ENCODE measurements around the gene ZNF48. TPM values are rescaled to one million over a fixed set of nuclear protein-coding genes. Genes with fewer than 3 reads are reported as not detected.
A peak's percentile ranks its signal among the peaks of the same experiment; 100 is the strongest.

The ZNF48 gene
- total RNA-seq, 1 donor from 2014 or later: 6.2 TPM

DNA sequence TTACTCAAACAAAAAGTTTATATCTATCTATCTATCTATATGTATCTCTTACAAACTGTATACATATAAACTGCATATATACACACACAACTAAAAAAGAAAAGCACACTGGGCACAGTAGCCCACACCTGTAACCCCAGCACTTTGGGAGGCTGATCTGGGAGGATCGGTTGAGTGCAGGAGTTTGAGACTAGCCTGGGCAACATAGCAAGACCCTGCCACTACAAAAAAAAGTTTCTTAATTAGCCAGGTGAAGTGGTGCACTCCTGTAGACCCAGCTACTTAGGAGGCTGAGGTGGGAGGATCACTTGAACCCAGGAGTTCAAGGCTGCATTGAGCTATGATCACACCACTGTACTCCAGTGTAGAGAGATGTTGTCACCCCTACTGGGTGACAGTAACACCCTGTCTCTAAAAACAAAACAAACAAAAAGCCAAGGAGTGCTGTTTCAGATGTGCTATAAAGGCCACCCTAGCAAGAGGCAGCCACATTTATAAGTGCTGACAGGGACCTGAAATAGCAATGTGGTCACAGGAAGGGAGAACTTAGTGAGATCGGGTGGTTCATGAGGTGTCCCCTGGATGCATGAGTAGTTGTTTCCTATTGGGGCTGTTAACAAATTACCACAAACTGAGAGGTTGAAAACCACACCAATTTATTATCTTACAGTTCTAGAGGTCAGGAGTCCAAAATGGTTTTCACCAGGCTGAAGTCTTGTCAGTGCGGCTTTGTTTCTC, 44.9 kb upstream of the ZNF48 start:
- ATAC-seq (no peak), DNase-seq (no peak)
- Histone ChIP-seq H3K4me3 (no peak overlapping the region), H3K36me3 (peaks cover 41% of the 10 kb centered on the region), H3K9me3 (no peaks in the 10 kb centered on the region), H3K27ac (no peak overlapping the region), H3K4me1 (peaks cover 32% of the 10 kb centered on the region), H3K27me3 (ENCODE audit: low read depth) (no peaks in the 10 kb centered on the region)
- no peak for TF ChIP-seq CTCF (IDR thresholded peaks at IDR 0.05)
- intact Hi-C loops (cut with DNase I): no loop called here

DNA sequence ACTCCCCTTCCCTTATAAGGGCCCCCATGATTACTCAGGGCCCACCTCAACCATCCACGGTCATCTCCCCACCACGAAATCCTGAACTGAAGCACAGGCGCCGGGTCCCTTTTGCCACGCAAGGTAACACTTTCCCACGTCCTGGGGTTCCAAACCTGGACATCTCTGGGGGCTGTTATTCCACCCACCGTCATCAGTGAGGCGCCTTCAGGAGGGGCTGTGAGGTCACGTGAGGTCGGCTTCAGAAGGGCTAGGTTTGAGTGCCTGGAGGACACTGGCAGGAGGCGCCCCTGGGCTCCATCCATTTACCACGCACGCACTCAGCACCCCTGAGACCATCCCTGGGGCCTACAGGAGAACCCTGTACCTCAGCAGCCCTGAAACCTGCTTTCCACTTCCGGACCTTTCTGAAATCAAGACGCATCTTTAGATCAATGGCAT, 44.2 kb upstream of the ZNF48 start:
- H3K9me3 ChIP-seq: no peaks in the 10 kb centered on the region
- intact Hi-C loops (cut with DNase I): no loop called here
- no peak overlapping the region for H3K27ac ChIP-seq
- peaks cover 36% of the 10 kb centered on the region for H3K4me1 ChIP-seq
- H3K4me3 ChIP-seq: no peak overlapping the region
- no peak for TF ChIP-seq CTCF (IDR thresholded peaks at IDR 0.05)
- no peaks in the 10 kb centered on the region for H3K27me3 ChIP-seq (ENCODE audit: low read depth)
- no peak for ATAC-seq
- no peak for DNase-seq
- H3K36me3 ChIP-seq: peaks cover 41% of the 10 kb centered on the region

DNA sequence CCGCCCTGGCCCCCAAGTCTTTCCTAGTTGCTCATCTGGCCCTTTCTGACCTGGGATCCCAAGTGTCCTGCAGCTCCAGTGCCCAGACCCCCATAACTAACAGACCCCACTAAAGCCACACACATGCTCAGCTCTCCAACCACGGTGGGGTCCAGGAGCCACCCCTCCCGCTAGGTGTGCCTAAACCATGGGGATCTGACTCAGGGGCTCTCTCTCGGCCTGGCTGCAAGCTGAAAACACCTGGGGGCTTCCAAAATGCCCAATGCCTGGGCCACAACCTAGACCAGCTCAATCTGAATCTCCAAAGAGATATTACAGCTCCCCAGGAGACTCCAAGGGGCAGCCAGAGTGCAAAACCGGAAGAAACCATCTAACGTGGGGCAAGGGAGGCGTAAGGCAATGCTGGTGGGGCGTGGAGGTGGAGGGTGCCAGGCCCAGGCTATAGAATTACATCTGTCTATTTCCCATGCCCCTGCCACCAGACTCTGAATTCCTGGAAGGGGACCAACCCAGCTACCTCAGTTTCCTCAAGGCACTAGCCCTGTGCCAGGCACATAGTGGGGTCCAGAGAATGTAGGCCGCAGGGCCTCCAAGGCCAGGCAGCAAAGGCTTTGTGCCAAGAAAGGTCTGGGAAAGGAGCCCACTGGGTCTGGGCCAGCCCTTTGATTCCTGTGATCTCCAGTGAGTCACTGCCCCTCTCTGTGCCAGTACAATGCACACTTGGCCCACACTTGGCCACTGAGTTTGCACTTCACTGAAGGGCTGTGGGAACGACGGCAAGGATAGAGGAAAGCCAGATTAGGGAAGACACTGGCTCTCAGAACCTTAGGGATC, 43.4 kb upstream of the ZNF48 start:
- intact Hi-C loops (cut with DNase I): no loop called here
- H3K36me3 ChIP-seq: peaks cover 41% of the 10 kb centered on the region
- peaks cover 44% of the 10 kb centered on the region for H3K4me1 ChIP-seq
- DNase-seq: peak; percentile 71
- peak; percentile 23 to 26 for ATAC-seq
- no peaks in the 10 kb centered on the region for H3K9me3 ChIP-seq
- H3K27ac ChIP-seq: no peak overlapping the region
- TF ChIP-seq CTCF (IDR thresholded peaks at IDR 0.05): no peak
- no peak overlapping the region for H3K4me3 ChIP-seq
- no peaks in the 10 kb centered on the region for H3K27me3 ChIP-seq (ENCODE audit: low read depth)

- Histone ChIP-seq H3K4me1 (peaks cover 44% of the 10 kb centered on the region), H3K4me3 (no peak overlapping the region), H3K9me3 (no peaks in the 10 kb centered on the region), H3K27me3 (ENCODE audit: low read depth) (no peaks in the 10 kb centered on the region), H3K36me3 (peaks cover 50% of the 10 kb centered on the region), H3K27ac (no peak overlapping the region)
- DNase-seq (peak; percentile 34), ATAC-seq (no peak)
- intact Hi-C loops (cut with DNase I): no loop called here
- no peak for TF ChIP-seq CTCF (IDR thresholded peaks at IDR 0.05)
Measured at GRCh38 chr16:30352488-30353401, 42.5 kb upstream of the ZNF48 start.
